CD4-positive, alpha-beta memory T cell (primary cell): ENCODE measurements around the gene PACSIN2. TPM values are rescaled to one million over a fixed set of nuclear protein-coding genes. Genes with fewer than 3 reads are reported as not detected.
A peak's percentile ranks its signal among the peaks of the same experiment; 100 is the strongest.
"Not testable (repeated sequence)": the region's sequence is repeated elsewhere in the genome, so short reads cannot be mapped to it uniquely, and the experiment has no call there.

Experiments used
- CTCF ChIA-PET: fragments of 350-600 bp; sonication (Branson Sonifier 250); formaldehyde crosslinking; loops from one replicate; lab custom pipeline; 2021; ENCODE audit warnings: inconsistent platforms; ENCODE audit not compliant: partially characterized antibody; lab: Charles Lee
- POLR2A ChIA-PET: fragments of 350-600 bp; sonication (Branson Sonifier 250); formaldehyde crosslinking; loops from one replicate; lab custom pipeline; 2021; ENCODE audit not compliant: partially characterized antibody; lab: Charles Lee
- DNase-seq, 5 donors: peaks; one replicate each; pipeline versions ENCODE4 v3.0.0 to v3.0.0-alpha.2; 2020 to 2022; ENCODE audit warnings: mixed read lengths in 1 of 5
- H3K27ac ChIP-seq: one replicate; pipeline ENCODE4 v1.7.0; 2013; ENCODE audit warnings: low read depth, low read length
- H3K27me3 ChIP-seq: 2 replicates; pipeline ENCODE4 v1.7.0; 2013; ENCODE audit warnings: mild to moderate bottlenecking, low read length, moderate library complexity; ENCODE audit not compliant: insufficient read depth
- H3K36me3 ChIP-seq: 2 replicates; pipeline ENCODE4 v1.7.0; 2013; ENCODE audit warnings: mild to moderate bottlenecking, low read length, moderate library complexity; ENCODE audit not compliant: insufficient read depth
- H3K4me1 ChIP-seq: 2 replicates; pipeline ENCODE4 v1.7.0; 2013; ENCODE audit warnings: mild to moderate bottlenecking, low read length, moderate library complexity; ENCODE audit not compliant: insufficient read depth
- H3K4me3 ChIP-seq, 2 donors: one replicate each; pipeline ENCODE4 v1.7.0; 2013; ENCODE audit warnings: low read length in 2 of 2, mild to moderate bottlenecking in 1 of 2
- H3K9me3 ChIP-seq, 2 donors: one replicate each; pipeline ENCODE4 v1.7.0; 2013; ENCODE audit warnings: low read length in 2 of 2, control low read depth in 1 of 2; ENCODE audit not compliant: control insufficient read depth in 1 of 2
- H3K27ac Mint-ChIP-seq, 7 donors: one replicate each; pipeline ENCODE4 v1.8.0; 2020 to 2021; ENCODE audit warnings: mixed read lengths in 7 of 7, mild to moderate bottlenecking in 6 of 7, inconsistent platforms in 3 of 7, moderate library complexity in 3 of 7
- H3K27me3 Mint-ChIP-seq, 2 donors: one replicate each; pipeline ENCODE4 v1.8.0; 2020 to 2021; ENCODE audit warnings: mixed read lengths in 2 of 2
- H3K36me3 Mint-ChIP-seq, 2 donors: one replicate each; pipeline ENCODE4 v1.8.0; 2020 to 2021; ENCODE audit warnings: mixed read lengths in 2 of 2, inconsistent platforms in 1 of 2, mild to moderate bottlenecking in 1 of 2
- H3K4me1 Mint-ChIP-seq, 4 donors: one replicate each; pipeline ENCODE4 v1.8.0; 2020 to 2021; ENCODE audit warnings: mixed read lengths in 4 of 4, mild to moderate bottlenecking in 1 of 4
- H3K4me3 Mint-ChIP-seq, 8 donors: one replicate each; pipeline ENCODE4 v1.8.0; 2020 to 2021; ENCODE audit warnings: mixed read lengths in 8 of 8, mild to moderate bottlenecking in 7 of 8, moderate library complexity in 6 of 8, inconsistent platforms in 3 of 8
- H3K9me3 Mint-ChIP-seq, 8 donors: one replicate each; pipeline ENCODE4 v1.8.0; 2020 to 2021; ENCODE audit warnings: mixed read lengths in 8 of 8, mild to moderate bottlenecking in 5 of 8, inconsistent platforms in 3 of 8, moderate library complexity in 1 of 8
- intact Hi-C: fragments of 100-400 bp; cut with micrococcal nuclease; formaldehyde crosslinking; loops from one replicate; pipeline ENCODE4 v1.15.1; 2023
- polyA plus RNA-seq, 2 donors: library from polyadenylated mRNA; unstranded; fragments of 300-500 nt; fragmentation: Illumina TruSeq; gene quantifications; one replicate each; pipeline ENCODE4 v1.2.3, GENCODE V29; 2021
- total RNA-seq, 2 experiments: library from RNA; stranded (reverse); gene quantifications; one replicate each; pipeline ENCODE4 v1.2.3, GENCODE V29; 2021

PACSIN2 gene
- total and polyA plus RNA-seq, 4 experiments from 2014 or later, result 24.6 to 55.0 (median 45.2) TPM

GRCh38 chr22:42922374-42923191 is 92.4 kb downstream of the PACSIN2 start:
- Mint-ChIP-seq H3K27ac (peak overlapping the region in 3 of 7 donors; percentile 14 to 62 (median 43)), H3K36me3 (peaks cover 0 to 5% of the 10 kb centered on the region in 2 donors), H3K4me1 (peaks cover 25 to 58% (median 36%) of the 10 kb centered on the region in 4 donors), H3K27me3 (no peaks in the 10 kb centered on the region), H3K4me3 (no peak overlapping the region), H3K9me3 (no peaks in the 10 kb centered on the region)
- no peak for DNase-seq
- Histone ChIP-seq H3K36me3 (no peaks in the 10 kb centered on the region), H3K9me3 (no peaks in the 10 kb centered on the region), H3K27ac (no peak overlapping the region), H3K4me3 (no peak overlapping the region), H3K27me3 (no peaks in the 10 kb centered on the region), H3K4me1 (no peaks in the 10 kb centered on the region)
- intact Hi-C loops, result no loop called here
- ChIA-PET CTCF (interaction anchor here (0.8 to 2.4 kb wide), 4 partner anchors 15 to 111 kb away, joined by 3 to 10 read pairs (median 4); no protein-coding TSS in a partner anchor), POLR2A (no interaction called here)

DNA sequence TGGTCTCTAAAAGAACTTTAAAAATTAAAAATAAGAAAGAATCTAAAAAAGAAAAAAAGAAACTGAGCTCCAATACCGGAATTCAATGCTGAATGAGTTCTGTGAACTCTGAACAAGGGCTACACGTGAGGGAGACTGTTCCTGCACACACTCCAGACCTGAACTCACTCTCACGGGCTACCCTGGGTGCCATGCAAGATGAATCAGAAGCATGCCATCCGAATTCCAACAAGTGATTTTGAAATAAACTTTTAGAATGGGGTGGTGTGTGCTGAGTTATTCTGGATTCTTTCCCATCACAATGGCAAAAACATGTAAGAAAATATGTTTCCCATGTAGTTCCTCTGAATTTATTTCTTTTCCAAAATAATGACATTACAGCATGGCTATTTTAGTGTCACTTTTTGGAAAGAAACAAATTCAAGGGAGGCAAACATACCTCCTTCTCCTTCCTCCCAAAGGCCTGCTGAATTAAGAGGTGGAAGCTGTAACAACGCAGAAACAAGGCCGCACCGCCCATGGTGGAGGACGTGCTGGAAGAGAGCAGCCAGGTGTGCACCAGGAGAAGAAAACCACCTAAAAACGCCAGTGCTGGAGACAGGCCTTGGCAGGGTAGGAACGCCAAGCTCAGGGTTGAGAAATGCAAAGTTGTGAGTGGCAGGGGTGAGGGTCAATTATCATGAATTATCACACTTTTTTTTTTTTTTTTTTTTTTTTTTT is 94.7 kb downstream of the PACSIN2 start:
- Histone ChIP-seq H3K27ac (no peak overlapping the region), H3K4me1 (no peaks in the 10 kb centered on the region), H3K36me3 (no peaks in the 10 kb centered on the region), H3K9me3 (no peaks in the 10 kb centered on the region), H3K27me3 (no peaks in the 10 kb centered on the region), H3K4me3 (no peak overlapping the region)
- Mint-ChIP-seq H3K27me3 (no peaks in the 10 kb centered on the region), H3K9me3 (no peaks in the 10 kb centered on the region), H3K4me1 (peaks cover 20 to 46% (median 31%) of the 10 kb centered on the region in 4 donors), H3K27ac (peak overlapping the region in 1 of 7 donors; percentile 48), H3K4me3 (no peak overlapping the region), H3K36me3 (peaks cover 0 to 3% of the 10 kb centered on the region in 2 donors)
- DNase-seq, result no peak
- ChIA-PET POLR2A (no interaction called here), CTCF (interaction anchor here (0.7 to 2.4 kb wide), 5 partner anchors 8 to 240 kb away, joined by 3 to 10 read pairs (median 3); no protein-coding TSS in a partner anchor)
- intact Hi-C loops, result no loop called here

DNA sequence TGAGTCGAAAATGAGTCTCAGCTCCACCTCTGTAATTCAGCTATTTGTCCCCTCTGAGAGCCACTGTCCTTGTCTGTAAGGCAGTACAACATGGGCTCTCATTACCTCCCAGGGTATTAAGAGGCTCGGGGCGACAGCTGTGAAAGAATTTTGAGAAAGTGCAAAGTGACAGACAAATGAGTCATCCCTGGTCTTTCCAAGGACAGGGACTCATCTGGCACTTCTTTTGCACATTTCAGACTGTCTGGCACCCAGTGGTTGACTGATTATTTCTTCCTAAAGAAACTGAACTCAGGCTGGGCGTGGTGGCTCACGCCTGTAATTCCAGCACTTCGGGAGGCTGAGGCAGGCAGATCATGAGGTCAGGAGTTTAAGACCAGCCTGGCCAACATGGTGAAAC is 95.8 kb downstream of the PACSIN2 start:
- H3K27ac ChIP-seq, result no peak overlapping the region
- intact Hi-C loops, result no loop called here

DNA sequence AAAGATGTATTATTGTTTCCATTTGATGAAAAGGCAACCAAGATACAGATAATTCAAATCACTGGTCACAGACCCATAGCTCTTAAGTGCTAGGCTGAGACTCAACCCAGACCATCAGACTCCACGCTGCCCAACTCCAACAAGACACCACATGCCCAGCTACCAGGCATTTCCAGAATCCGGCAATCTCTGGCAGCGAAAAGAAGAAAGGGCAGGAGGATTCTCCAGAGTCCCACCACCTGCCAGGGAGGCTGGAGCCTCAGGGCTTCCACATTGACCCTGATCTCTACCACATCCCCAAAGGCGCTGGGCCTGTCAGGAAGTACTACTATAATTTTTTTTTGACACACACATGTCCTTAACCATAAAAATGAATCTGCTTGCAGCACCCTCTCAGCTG is 96.4 kb downstream of the PACSIN2 start:
- Histone ChIP-seq H3K36me3 (no peaks in the 10 kb centered on the region), H3K4me1 (no peaks in the 10 kb centered on the region), H3K9me3 (no peaks in the 10 kb centered on the region), H3K4me3 (no peak overlapping the region), H3K27ac (no peak overlapping the region), H3K27me3 (no peaks in the 10 kb centered on the region)
- Mint-ChIP-seq H3K9me3 (no peaks in the 10 kb centered on the region), H3K36me3 (peaks cover 0 to 3% of the 10 kb centered on the region in 2 donors), H3K4me1 (peaks cover 14 to 38% (median 28%) of the 10 kb centered on the region in 4 donors), H3K27ac (no peak overlapping the region), H3K4me3 (no peak overlapping the region), H3K27me3 (no peaks in the 10 kb centered on the region)
- CTCF ChIA-PET, result interaction anchor here (0.7 to 1.8 kb wide), 2 partner anchors 14 to 135 kb away, joined by 3 to 6 read pairs; no protein-coding TSS in a partner anchor
- no peak for DNase-seq
- POLR2A ChIA-PET, result no interaction called here
- intact Hi-C loops, result no loop called here

More for the DNA sequence above, 95.8 kb downstream of the PACSIN2 start:
- H3K36me3 Mint-ChIP-seq, result peaks cover 0 to 3% of the 10 kb centered on the region in 2 donors
- Histone ChIP-seq H3K27me3 (no peaks in the 10 kb centered on the region), H3K4me3 (no peak overlapping the region), H3K36me3 (no peaks in the 10 kb centered on the region), H3K9me3 (no peaks in the 10 kb centered on the region), H3K4me1 (no peaks in the 10 kb centered on the region)
- ChIA-PET POLR2A (no interaction called here), CTCF (interaction anchor here (0.7 to 1.0 kb wide), 3 partner anchors 15 to 136 kb away, joined by 3 read pairs; no protein-coding TSS in a partner anchor)
- H3K27ac Mint-ChIP-seq, result no peak overlapping the region
- H3K4me1 Mint-ChIP-seq, result peaks cover 17 to 41% (median 30%) of the 10 kb centered on the region in 4 donors
- no peaks in the 10 kb centered on the region for H3K27me3 Mint-ChIP-seq
- H3K4me3 Mint-ChIP-seq, result no peak overlapping the region
- no peaks in the 10 kb centered on the region for H3K9me3 Mint-ChIP-seq
- DNase-seq, result no peak

DNA sequence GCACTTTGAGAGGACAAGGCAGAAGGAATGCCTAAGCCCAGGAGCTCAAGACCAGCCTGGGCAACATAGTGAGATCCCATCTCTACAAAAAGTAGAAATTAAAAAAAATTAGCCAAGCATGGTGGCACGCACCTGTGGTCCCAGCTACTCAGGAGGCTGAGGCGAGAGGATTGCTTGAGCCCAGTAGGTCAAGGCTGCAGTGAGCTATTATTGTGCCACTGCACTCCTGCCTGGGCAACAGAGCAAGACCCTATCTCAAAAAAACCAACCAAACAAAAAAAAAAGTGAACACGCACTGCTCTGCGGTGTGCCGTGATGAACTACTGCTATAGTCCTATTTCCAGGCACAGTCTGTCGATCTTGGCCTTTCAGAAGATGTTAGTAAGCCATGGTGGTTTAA is 97.6 kb downstream of the PACSIN2 start:
- H3K27ac Mint-ChIP-seq, H3K27ac ChIP-seq, H3K36me3 Mint-ChIP-seq, H3K36me3 ChIP-seq, H3K4me3 Mint-ChIP-seq, DNase-seq, intact Hi-C loops, H3K9me3 ChIP-seq, H3K27me3 ChIP-seq, H3K9me3 Mint-ChIP-seq, H3K4me3 ChIP-seq, H3K27me3 Mint-ChIP-seq, H3K4me1 ChIP-seq, POLR2A ChIA-PET: not testable (repeated sequence)
- H3K4me1 Mint-ChIP-seq, result peaks cover 9 to 27% (median 20%) of the 10 kb centered on the region in 4 donors
- CTCF ChIA-PET, result interaction anchor here (0.6 to 1.8 kb wide), 2 partner anchors 13 to 139 kb away, joined by 3 to 6 read pairs; no protein-coding TSS in a partner anchor

GRCh38 chr22:42915980-42916765 is 98.8 kb downstream of the PACSIN2 start:
- H3K9me3 ChIP-seq, result no peaks in the 10 kb centered on the region
- no peaks in the 10 kb centered on the region for H3K4me1 ChIP-seq
- intact Hi-C loops, result no loop called here
- H3K36me3 ChIP-seq, result no peaks in the 10 kb centered on the region
- no peak for DNase-seq
- H3K4me3 Mint-ChIP-seq, result peak overlapping the region in 1 of 8 donors; percentile 5
- peaks cover 8 to 13% of the 10 kb centered on the region in 2 donors for H3K36me3 Mint-ChIP-seq
- H3K4me3 ChIP-seq, result no peak overlapping the region
- H3K4me1 Mint-ChIP-seq, result peaks cover 8 to 22% (median 18%) of the 10 kb centered on the region in 4 donors
- no peaks in the 10 kb centered on the region for H3K27me3 ChIP-seq
- POLR2A ChIA-PET, result no interaction called here
- H3K27me3 Mint-ChIP-seq, result no peaks in the 10 kb centered on the region
- no peaks in the 10 kb centered on the region for H3K9me3 Mint-ChIP-seq
- H3K27ac ChIP-seq, result no peak overlapping the region
- H3K27ac Mint-ChIP-seq, result peak overlapping the region in 1 of 7 donors; percentile 62
- CTCF ChIA-PET, result no interaction called here
